NCI-H1694 treated with DMSO at 0.1 percent for 48 hours (cell line): Measurements from ENCODE around the gene STX7.

ENCODE experiments used
- DNase-seq: peaks from one replicate; lab custom pipeline; 2025; lab: John Stamatoyannopoulos, UW

The STX7 gene

DNA sequence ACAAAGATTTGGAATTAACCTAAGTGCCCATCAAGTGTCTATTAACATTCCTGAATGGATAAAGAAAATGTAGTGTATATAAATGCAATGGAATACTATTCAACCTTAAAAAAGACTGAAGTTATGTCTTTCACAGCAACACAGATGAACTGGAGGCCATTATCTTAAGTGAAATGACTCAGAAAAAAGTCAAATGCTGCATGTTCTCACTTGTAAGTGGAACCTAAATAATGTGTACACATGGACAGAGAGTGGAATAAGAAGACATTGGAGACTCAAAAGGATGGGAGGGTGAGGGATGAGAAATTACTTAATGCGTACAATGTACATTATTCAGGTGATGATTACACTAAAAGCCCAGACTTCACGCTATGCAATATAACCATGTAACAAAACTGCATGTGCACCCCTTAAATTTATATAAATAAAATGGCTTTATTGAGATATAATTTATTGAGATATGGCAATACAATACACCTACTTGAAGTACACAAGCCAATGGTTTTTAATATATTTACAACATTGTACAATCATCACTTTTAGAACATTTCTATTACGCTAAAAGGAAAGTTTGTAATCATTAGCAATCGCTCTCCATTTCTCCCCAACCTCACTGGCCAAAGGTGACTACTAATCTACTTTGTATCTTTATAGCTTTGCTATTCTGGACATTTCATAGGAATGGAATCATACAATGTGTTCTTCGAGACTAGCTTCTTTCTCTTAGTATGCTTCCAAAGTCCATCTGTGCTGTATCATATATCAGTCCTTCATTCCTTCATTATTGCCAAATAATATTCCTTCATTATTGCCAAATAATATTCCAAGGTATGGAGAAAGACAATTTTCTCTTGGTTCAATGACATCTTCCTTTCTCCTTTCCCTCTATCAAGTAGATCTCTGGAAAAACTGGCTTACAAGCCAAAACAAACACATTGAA lies 5.8 kb downstream of the STX7 start:
- DNase-seq, result no peak

DNA sequence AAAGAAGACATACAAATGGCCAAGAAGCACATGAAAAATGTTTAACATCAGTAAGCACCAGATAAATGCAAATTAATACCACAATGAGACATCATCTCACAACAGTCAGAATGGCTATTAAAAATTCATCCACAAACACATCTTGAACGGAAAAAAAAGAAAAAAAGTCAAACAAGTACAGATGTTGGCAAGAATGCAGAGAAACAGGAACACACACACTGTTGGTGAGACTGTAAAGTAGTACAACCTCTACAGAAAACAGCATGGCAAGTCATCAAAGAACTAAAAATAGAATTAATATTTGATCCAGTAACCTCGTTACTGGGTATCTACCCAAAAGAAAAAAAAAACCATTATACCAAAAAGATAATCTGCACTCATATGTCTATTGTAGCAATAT lies 6.5 kb downstream of the STX7 start:
- no peak for DNase-seq

DNA sequence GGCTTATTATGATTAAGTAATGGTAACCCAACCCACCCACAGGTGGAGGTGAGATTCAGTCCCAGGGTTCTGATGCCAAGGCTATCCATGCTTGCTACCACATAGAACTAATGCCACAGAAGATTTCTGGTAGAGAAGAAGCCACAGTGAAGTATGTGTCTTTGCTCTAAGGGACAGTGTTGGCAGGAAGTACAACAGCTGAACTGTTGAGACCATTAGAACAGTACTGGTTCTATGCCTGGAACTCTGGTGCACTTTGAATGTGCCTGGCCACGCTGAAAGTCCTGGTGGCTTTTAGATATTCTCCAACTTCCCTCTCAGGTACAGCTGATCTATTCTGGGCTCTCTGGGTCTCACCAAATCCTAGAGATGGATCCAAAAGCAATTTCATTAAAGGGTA lies 7.8 kb downstream of the STX7 start:
- DNase-seq, result no peak

DNA sequence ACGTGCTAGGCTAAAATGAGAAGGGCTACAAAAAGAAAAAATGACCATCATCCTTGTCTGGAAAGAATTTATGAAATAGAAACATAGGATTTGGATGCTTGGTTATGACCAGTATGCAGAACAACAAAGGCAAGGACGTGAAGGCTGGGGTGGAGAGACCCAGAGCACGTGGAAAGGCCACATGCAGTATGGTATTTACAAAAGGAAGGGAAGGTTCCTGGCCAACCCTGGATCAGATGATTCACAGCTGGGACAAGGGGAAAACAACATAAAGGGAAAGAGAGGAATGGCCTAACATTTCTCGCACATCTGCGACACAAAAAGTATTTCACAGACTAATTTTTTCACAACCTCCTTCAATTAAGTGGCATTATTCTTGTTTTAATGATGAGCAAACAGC lies 8.2 kb downstream of the STX7 start:
- no peak for DNase-seq

DNA sequence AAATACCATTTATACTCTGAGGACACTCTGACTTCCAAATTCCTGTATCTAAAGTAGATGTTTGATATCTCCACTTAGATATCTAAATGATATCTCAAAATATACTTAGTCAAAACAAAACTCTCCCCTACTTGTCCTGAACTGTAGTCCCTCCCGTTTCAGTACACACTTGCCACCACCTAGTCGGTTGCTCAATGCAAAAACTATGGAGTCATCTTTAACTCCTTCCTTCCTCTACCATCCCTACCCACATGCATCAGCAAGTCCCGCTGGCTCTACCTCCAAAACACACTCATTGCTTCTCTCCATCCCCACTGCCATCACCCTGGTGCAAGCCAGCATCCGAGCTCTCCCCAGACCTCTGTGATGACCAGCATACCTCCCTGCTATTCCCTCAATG lies 13.2 kb downstream of the STX7 start:
- DNase-seq, result no peak

DNA sequence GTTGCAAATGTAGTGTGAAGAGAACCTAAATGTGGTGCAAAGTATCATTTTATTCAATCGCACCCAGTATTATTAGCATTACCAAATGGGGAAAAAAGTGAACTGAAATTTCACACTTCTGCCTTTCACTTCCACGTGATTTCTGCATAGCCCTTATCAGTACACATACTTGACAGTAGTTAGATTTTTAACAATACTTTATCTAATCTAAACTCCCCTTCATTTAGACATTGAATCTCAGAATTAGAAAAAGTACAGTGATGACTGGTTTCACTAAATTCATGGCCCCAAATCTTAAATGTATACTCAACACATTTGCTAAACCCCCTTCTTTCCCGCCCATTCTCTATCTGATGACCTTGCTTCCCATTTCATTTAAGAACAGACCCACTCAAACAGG lies 14.3 kb downstream of the STX7 start:
- no peak for DNase-seq

DNA sequence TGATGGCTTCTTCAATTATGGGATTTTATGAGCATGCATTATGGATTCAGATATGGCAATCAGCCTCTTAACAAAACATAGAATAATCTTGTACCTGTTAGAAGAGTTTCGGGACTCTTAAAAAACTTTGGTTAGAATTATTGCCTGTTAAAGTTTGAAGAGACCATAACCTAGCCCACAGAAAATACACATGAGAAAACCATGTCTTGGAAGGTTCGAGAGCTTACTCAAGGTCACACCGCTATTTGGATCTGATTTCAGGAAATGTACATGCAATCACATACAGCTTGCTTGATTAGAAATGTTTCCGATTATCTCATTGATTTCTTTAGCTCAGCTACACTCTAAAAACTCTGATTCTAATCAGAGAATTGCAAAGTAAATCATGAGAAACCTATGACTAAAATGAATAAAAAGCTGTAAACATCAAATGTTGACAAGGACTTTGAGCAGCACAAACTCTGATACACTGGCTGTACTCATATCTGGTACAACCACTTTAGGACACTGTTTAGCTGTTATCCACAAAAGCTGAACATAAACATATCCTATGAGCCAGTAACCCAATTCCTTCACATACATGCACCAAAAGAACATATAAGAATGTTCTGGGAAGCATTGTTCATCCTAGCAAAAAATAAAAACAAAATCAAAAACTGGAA lies 16.3 kb downstream of the STX7 start:
- no peak for DNase-seq

DNA sequence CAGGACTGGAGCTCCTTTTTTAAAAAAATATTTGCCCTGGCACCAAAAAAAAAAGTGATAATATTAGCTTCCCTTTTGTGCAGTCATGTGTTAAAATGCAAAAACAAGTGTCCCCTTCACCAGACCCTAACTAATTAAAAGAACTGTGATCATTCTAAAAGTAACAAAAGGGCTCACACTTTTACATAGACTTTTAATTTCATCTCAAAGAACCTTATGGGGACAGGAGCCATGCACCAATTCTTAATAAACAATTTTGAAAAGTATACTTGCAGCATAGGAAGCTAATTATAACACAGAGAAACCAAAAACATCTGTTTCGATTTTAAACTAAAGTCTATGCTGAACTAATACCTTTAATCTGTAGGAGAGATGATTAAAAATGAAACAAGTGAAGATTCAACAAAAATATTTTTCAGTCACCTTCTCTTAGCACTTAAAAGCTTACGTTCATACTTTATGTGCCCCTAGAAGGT lies 17.3 kb downstream of the STX7 start:
- DNase-seq, result no peak

DNA sequence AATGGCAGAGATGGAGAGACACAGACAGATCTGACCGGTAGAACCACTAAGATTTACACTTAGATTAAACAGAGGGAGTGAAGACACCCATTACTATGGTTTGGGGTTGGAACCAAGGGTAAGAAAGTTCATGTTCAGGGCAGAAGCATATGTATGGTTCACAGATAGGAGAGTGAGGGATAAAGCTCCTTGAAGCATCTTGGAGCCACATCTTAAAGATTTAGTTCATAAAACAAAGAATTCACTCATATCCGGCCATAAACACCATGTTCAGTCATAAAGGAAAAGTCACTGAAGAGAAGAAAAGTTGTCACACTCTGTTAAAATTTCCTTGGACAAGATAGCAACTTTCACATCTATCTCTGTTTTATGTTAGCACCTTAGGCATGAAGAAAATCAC lies 18.0 kb downstream of the STX7 start:
- DNase-seq, result no peak

DNA sequence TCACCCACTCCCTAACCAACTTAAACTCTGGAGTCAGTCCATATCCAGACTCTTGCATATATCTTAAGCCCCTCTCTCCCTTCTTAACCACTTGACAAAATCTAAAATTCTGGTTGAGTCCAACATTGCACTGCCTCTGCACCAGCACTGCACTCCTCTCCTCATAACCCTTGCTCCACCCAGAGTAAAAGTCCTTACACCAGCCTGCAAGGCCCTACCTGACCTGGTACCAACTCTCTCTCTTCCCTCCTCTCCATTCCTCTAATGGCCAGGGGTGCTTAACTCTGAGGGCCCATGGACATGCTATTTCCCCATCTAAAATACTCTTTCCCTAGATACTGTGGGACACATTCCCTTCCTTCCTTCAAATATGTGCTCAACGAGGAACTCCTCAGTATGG lies 21.0 kb downstream of the STX7 start:
- no peak for DNase-seq

DNA sequence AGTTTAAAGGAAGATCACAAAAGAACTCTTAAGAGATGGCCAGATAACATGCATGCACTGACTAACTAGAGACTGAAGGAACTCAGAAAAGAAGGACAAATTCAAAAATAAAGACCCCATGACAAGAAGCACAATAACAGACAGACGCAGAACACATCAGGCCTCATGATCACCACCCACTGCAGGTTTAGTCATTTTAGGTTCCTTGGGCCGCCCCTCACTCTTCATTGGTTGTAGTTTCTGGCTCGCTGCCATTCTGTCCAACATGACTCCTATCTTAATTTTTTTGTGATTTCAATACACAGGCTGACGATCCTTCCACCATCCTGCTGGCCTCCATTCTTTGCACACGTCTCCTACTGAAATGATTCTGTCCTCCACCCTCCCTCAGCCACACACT lies 21.6 kb downstream of the STX7 start:
- no peak for DNase-seq

DNA sequence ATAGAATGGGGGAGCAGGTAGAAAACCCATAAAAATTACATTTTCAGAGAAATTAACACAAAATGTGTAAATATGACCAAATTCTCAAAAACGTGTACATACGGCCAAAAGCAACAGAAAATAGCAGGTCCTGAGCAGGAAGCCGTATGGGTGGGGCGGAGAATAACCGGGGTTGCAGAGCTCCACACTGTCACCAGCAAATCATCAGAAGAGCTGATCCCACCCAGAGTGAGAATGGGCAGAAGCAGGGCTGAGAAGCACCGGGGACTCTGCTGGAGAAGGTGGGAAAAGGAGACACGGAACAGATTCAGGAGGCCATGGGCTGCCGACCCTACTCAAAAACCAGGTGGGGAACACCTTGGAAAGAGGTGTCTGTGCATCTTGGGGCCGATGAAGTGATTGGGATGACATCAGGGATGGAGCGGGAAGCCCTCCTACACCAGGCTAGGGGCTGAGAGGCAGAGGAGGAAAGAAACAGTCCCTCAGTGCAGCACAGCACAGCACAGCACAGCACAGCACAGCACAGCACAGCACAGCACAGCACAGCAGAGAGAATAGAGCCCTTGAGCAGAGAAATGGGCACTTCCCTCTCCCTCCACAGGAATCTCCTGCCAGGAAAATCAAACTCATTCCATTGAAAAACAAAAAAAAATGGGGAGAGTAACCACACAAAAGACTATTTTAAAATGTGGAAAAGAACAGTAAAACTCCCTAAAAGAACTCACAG lies 22.3 kb downstream of the STX7 start:
- no peak for DNase-seq

DNA sequence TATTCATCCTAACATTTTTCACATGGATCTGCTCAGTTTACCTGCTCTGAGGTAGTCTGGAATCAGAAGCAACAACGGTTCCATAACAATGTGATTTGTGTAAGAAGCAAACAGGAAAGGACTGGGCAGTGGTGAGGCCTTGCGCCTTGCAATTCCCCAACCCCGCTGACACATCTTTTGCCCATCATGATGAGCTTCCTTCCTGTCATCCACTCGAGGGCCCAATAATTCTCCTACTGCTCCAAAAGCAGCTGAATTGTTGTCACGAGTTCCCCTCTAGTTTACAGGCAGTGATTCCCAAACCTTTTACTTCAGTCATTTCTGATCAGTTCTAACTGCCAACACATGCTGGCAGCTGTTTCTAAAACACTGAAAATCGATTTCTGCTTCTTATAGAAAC lies 22.9 kb downstream of the STX7 start:
- no peak for DNase-seq

DNA sequence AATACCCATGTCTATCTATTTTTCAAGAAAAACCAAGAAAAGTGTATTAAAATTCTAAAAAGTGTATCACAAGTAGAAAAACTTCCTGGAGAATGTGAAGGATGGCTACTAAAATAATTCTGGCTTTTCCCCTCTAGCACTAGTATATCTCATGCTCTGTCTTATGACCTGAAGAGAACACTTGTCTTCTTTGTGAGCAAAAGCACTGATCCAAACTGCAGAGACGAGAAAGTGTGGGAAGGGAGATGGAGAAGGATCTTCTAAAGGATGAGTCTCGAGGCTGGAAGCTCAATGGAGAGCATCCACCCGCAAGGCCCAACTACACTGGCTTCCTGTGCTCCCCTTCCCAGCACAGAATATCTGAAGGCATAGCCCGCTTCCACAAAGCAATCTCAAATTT lies 23.5 kb downstream of the STX7 start:
- DNase-seq, result no peak

DNA sequence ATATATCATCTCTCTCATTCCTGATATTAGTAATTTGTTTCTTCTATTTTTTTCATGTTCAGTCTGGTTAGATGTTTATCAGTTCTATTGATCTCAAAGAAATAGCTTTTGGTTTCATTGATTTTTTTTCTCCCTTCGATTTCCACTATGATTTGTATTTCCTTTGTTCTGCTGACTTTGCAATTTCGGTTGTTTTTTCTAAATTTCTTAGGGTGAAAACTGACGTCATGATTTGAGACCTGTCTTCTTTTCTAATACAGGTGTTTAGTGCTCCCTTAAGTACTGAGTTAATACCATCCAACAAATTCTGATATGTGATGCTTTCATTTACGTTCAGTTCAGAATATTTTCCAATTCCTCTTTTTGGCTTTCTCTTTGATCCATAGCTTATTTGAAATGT lies 25.2 kb downstream of the STX7 start:
- no peak for DNase-seq

DNA sequence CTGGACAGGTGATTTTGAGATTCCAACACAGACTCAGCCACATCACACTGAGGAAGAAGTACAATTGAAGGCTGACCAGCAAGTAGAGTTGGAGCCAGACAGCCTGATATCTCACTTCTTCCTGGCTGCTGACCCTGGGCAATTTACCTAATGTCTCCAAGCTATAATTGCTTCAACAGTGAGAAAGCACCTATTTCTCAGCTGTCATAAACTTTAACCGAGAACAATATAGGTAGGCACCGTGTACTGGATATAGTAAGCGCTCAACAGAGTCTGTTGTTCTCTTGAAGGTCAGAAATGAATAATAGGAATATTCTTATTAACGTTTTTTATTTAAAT lies 28.3 kb downstream of the STX7 start:
- no peak for DNase-seq

DNA sequence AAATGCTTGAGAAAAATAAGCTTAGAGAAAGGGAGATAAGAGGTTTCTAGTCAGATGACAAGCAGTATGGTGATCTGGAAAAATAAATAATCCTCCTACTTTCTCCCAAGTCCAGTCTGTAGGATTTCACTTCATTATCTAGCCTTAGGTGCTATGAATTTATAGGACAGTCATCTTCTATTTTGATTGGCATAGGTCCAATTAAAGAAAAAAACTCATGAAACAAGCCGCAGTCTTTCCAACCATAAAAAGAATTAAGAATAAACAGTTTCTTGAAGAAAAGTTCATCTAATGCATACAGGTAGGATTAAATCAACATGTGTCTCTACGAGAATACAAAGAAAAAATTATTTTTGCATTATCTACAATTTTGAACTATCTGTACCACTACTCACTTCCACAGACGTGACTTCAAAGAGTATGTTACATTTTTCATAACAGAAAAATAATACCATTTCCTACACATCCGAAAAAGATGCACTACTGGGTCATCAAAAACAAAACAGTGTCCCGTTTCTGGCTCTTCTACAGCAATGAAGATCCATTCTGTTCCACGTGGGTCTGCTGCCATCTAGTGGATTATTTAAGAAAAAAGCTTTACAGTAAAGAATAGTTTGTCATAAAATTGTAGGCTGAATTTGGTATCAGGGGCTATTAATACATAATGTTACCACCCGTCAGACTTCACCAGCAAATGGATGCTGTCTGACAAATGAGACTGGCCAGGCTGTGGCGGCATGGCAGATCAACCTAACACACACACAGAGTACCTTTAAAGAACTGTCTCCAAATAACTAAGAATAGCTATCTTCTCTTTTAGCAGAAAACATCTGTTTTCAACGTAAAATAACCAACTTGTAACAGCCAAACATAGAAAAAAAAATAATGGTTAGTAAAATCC lies 28.9 kb downstream of the STX7 start:
- DNase-seq, result peak; percentile 57

DNA sequence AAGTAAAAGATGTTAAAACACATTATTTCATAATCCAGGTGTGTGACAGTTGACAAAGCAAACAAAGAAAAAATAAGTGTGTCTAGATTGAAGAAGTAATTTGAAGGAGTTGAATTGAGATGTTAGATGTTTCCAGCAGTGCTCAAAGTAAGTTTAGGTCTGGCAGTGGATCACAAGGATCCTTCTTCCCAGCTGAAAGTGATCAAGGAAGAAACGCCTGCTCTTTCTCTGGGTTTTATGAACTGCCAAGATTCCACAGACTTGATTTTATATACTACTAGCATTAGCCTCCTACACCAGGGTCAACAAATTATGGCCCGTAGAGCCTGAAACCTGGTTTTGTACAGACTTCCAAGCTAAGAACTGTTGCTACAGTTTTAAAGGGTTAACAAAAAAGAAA lies 30.3 kb downstream of the STX7 start:
- DNase-seq, result no peak

DNA sequence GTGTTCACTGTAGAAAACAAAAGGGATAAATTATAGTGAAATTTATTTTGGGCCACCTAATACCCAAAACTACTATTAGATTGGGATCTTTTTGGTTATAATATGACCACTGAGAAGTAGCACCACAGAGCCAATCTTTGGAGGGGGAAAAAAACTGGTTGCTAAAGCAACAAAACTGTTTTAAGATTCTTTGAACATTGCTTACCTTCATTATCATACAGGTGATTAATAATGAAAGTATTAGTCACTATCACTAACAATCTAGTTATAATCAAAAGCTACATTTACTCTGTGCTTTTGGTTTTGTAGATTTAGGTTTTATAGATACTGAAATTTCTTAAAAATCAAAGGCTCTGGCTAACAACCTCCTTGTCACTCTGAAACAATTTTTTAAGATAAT lies 31.7 kb downstream of the STX7 start:
- DNase-seq, result no peak

DNA sequence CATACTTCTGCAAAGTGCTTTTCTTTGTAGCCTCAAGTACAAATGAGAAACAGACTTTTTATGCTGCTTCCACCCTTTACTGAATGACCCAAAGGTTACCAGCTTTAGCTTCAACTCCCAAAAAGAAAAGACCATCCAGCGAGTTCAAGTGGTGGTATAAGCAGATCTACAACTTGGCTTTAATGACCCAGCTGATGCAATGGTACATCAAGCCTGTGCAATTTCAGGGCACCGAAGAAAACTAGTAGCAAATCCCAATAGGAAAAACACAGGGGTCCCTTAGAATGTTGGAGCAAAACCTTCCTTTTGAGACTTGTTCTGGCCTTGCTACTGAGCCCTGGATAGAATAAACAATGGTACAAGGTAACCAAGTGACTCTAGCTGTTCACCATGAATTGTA lies 33.8 kb downstream of the STX7 start:
- DNase-seq, result no peak

DNA sequence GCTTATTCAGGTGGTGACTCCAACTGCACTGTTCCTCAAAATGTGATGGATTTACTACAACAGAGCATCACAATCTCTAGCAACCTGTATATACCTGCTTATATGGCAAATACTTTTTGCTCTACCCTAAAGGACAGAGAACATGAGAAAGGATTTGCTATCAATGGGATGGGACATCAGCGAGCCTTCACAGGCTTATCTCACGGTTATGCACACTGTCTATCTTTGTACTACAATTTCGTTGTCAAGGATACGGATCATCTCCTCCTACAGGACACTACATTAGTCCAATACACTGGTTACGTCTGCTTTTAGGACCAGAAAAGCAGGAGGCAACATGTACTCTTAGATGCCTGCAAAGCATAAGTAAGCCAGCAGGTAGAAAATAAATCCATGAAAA lies 34.2 kb downstream of the STX7 start:
- DNase-seq, result no peak

DNA sequence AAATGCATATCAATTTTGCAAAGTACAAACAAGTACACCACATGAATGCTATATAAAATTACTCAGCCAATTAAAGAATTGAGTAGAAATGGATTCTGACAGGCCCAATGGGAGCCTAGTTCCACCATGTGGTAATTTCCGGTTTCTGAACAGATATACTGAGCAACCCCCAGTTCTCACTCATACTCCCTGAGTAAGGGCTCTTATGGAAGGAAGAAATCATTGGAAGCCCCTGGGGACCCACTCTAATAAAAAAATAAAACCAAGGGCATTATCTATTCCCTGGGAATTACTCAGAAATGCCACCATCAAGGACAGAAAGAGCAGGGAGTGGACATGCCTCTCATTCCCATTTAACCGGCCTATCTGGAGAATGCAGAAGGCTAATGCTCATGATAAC lies 34.6 kb downstream of the STX7 start:
- no peak for DNase-seq
